Measurements from ENCODE around the gene CCL1. TPM values are rescaled to one million over a fixed set of nuclear protein-coding genes. Genes with fewer than 3 reads are reported as not detected.

The CCL1 gene
- total and polyA plus RNA-seq, 2 of the 4 experiments (the other 2 are of a cell fraction) = not detected

- Histone ChIP-seq H4K5ac (ENCODE audit: low read depth, low read length) (no peak overlapping the region), H3K4me3 (ENCODE audit: insufficient read depth, low read depth, low read length) (no peak overlapping the region), H2AK5ac (ENCODE audit: low read depth, low read length) (no peak overlapping the region), H2BK5ac (ENCODE audit: low read depth, low read length, poor library complexity, severe bottlenecking) (no peak overlapping the region), H4K8ac (ENCODE audit: low read depth in 2 of 2, low read length in 2 of 2) (no peak overlapping the region), H2BK120ac (ENCODE audit: low read depth, low read length) (no peak overlapping the region), H3K9me1 (ENCODE audit: insufficient read depth, low read length) (no peaks in the 10 kb centered on the region), H3K18ac (ENCODE audit: low read depth, low read length) (no peak overlapping the region), H3K56ac (ENCODE audit: extremely low read depth, insufficient read depth, low read length) (no peak overlapping the region), H3K4me2 (ENCODE audit: low read depth, low read length) (no peak overlapping the region), H4K91ac (ENCODE audit: insufficient read depth, low read depth, low read length) (no peak overlapping the region), H3K27me3 (ENCODE audit: control insufficient read depth, insufficient read depth, low read length) (no peaks in the 10 kb centered on the region; the same call in 1 of the 2 replicates), H3K14ac (replicated peaks; ENCODE audit: low read depth, low read length) (no peak overlapping the region), H3K9me3 (ENCODE audit: control insufficient read depth, insufficient read depth, low read length) (no peaks in the 10 kb centered on the region), H2AK9ac (replicated peaks; ENCODE audit: low read depth, low read length, poor library complexity) (no peak overlapping the region), H3K4ac (ENCODE audit: low read depth, low read length) (no peak overlapping the region), H2BK15ac (ENCODE audit: low read depth, low read length) (no peak overlapping the region), H3K23ac (ENCODE audit: low read depth, low read length) (no peak overlapping the region), H3K36me3 (ENCODE audit: control insufficient read depth, insufficient read depth, low read length) (no peaks in the 10 kb centered on the region), H3K4me1 (ENCODE audit: control insufficient read depth, insufficient read depth, low read length) (no peaks in the 10 kb centered on the region), H4K20me1 (ENCODE audit: insufficient read depth, low read length) (no peaks in the 10 kb centered on the region), H3K27ac (ENCODE audit: insufficient read depth, low read length) (no peak overlapping the region), H3K79me1 (ENCODE audit: low read depth in 1 of 2, low read length in 2 of 2) (no peaks in the 10 kb centered on the region), H2AFZ (replicated peaks; ENCODE audit: low read length, poor library complexity) (no peak overlapping the region), H3K9ac (ENCODE audit: low read depth, low read length) (no peak overlapping the region), H2BK20ac (ENCODE audit: low read depth, low read length) (no peak overlapping the region)
- intact Hi-C loops (cut with micrococcal nuclease) (no loop called here), in situ Hi-C loops (cut with MboI; ENCODE audit: low sequenced_read_pairs) (loop anchor here (10.0 kb wide), 1 partner anchor 64 kb away; the partner anchor contains the start of gene CCL7), dilution Hi-C loops (cut with HindIII; ENCODE audit: low sequenced_read_pairs, unreplicated experiment) (no loop called here)
- DNase-seq (no peak), ATAC-seq (ENCODE audit: low read depth) (no peak)
- BruUV-seq (replicated peaks) = no TSS peak
- POLR2A ChIA-PET (ENCODE audit: unreplicated experiment) = interaction anchor here (0.6 kb wide), 1 partner anchor 456 kb away, joined by 3 read pairs; no protein-coding TSS in a partner anchor
- CTCF ChIA-PET = no interaction called here
- no CpG with 5 or more reads among the region's 3 CpGs for WGBS, 2 experiments (ENCODE audit: extremely low coverage in 2 of 2, insufficient read length in 1 of 2)
- TF ChIP-seq, protein P1, sequence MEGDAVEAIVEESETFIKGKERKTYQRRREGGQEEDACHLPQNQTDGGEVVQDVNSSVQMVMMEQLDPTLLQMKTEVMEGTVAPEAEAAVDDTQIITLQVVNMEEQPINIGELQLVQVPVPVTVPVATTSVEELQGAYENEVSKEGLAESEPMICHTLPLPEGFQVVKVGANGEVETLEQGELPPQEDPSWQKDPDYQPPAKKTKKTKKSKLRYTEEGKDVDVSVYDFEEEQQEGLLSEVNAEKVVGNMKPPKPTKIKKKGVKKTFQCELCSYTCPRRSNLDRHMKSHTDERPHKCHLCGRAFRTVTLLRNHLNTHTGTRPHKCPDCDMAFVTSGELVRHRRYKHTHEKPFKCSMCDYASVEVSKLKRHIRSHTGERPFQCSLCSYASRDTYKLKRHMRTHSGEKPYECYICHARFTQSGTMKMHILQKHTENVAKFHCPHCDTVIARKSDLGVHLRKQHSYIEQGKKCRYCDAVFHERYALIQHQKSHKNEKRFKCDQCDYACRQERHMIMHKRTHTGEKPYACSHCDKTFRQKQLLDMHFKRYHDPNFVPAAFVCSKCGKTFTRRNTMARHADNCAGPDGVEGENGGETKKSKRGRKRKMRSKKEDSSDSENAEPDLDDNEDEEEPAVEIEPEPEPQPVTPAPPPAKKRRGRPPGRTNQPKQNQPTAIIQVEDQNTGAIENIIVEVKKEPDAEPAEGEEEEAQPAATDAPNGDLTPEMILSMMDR (conservative IDR thresholded peaks at IDR 0.05; ENCODE audit: low read depth, low read length) = no peak
- no peak for TF ChIP-seq FOS (IDR thresholded peaks at IDR 0.05; ENCODE audit: low read depth, low read length)
- no peak for TF ChIP-seq RFX5 (IDR thresholded peaks at IDR 0.05; ENCODE audit: low read depth, low read length)
- no peak for TF ChIP-seq MAFK (IDR thresholded peaks at IDR 0.05; ENCODE audit: low read depth, low read length)
- no peak for TF ChIP-seq MXI1 (IDR thresholded peaks at IDR 0.05; ENCODE audit: borderline replicate concordance, low read depth, low read length)
- TF ChIP-seq, protein P2, sequence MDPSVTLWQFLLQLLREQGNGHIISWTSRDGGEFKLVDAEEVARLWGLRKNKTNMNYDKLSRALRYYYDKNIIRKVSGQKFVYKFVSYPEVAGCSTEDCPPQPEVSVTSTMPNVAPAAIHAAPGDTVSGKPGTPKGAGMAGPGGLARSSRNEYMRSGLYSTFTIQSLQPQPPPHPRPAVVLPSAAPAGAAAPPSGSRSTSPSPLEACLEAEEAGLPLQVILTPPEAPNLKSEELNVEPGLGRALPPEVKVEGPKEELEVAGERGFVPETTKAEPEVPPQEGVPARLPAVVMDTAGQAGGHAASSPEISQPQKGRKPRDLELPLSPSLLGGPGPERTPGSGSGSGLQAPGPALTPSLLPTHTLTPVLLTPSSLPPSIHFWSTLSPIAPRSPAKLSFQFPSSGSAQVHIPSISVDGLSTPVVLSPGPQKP (IDR thresholded peaks at IDR 0.05; ENCODE audit: borderline replicate concordance, low read depth, low read length) = no peak
- TF ChIP-seq POLR2A (IDR thresholded peaks at IDR 0.05; ENCODE audit: low read depth, low read length) = no peak
Observed at GRCh38 chr17:34339138-34339770, 23.8 kb downstream of the CCL1 start.

All from IMR-90 (cell line).